ENCODE results near the gene TNFRSF19.

Gene TNFRSF19

DNA sequence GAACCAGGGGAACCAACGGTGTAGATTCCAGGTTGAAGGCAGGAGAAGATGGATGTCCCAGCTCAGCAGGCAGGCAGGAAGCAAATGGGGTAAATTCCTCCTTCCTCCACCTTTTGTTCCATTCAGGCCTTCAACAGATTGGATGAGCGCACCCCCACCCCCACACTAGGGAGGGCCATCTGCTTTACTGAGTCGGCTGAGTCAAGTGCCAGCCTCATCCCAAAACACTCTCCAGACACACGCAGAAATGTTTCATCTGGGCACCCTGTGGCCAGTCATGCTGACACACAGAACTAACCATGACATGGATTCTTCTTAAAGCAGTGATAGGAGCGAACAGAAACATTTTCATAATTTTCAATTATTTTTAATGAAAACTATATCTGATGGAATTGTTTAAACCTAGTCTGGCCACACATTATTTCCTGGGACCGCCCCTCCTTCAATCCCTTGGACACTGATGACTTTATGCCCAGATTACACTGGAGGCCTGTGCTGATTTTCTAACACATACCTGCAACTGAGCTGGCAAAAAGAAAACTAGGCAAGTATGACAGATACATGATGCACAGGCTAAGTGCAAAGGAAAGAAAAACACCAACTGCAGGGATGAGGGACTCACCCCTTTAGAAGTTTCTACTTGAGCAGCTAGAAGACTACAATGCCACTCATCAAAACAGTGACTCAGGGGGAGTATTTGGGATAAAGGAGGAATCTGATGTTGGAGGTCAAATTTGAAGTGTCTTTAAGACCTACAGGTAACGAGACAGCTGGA is 154.2 kb downstream of the TNFRSF19 start:
- no peak for DNase-seq
